CD4-positive, CD25-positive, alpha-beta regulatory T cell (primary cell): ENCODE data around the gene PIK3R5. TPM values are rescaled to one million over a fixed set of nuclear protein-coding genes. Genes with fewer than 3 reads are reported as not detected.

Source experiments
- ATAC-seq, 2 donors: fragments of 150-1000 bp; cut with Tn5 transposase; one replicate each; pipeline ENCODE4 v1.10.0; 2021; ENCODE audit warnings: low read depth in 2 of 2, moderate number of reproducible peaks in 2 of 2, moderate library complexity in 1 of 2
- DNase-seq, 3 donors: peaks; one replicate each; pipeline versions ENCODE4 v3.0.0 to v3.0.0-alpha.2; 2012 to 2022; ENCODE audit warnings: mixed read lengths in 1 of 3
- H3K27ac ChIP-seq: one replicate; pipeline ENCODE4 v1.7.0; 2013; ENCODE audit warnings: mild to moderate bottlenecking, low read length; ENCODE audit not compliant: insufficient read depth, poor library complexity, severe bottlenecking
- H3K27me3 ChIP-seq: one replicate; pipeline ENCODE4 v1.7.0; 2013; ENCODE audit warnings: low read length; ENCODE audit not compliant: control insufficient read depth, insufficient read depth
- H3K36me3 ChIP-seq: one replicate; pipeline ENCODE4 v1.7.0; 2013; ENCODE audit warnings: mild to moderate bottlenecking, low read length, moderate library complexity; ENCODE audit not compliant: control insufficient read depth, insufficient read depth
- H3K4me1 ChIP-seq: 2 replicates; pipeline ENCODE4 v1.7.0; 2013; ENCODE audit warnings: mild to moderate bottlenecking, low read length; ENCODE audit not compliant: insufficient read depth, control insufficient read depth, poor library complexity, severe bottlenecking
- H3K4me3 ChIP-seq: one replicate; pipeline ENCODE4 v1.7.0; 2013; ENCODE audit warnings: low read depth, mild to moderate bottlenecking, low read length, moderate library complexity
- H3K9me3 ChIP-seq, 2 experiments: 1 replicate in 1 of 2; 2 replicates in 1 of 2; pipeline ENCODE4 v1.7.0; 2013; ENCODE audit warnings: low read length in 2 of 2, mild to moderate bottlenecking in 1 of 2, moderate library complexity in 1 of 2; ENCODE audit not compliant: control insufficient read depth in 2 of 2
- H3K27ac Mint-ChIP-seq, 3 donors: one replicate each; pipeline ENCODE4 v1.8.0; 2020 to 2022; ENCODE audit warnings: mild to moderate bottlenecking in 3 of 3, mixed read lengths in 3 of 3, moderate library complexity in 2 of 3
- H3K27me3 Mint-ChIP-seq: one replicate; pipeline ENCODE4 v1.8.0; 2022; ENCODE audit warnings: mild to moderate bottlenecking, mixed read lengths
- H3K36me3 Mint-ChIP-seq: one replicate; pipeline ENCODE4 v1.8.0; 2020; ENCODE audit warnings: mixed read lengths
- H3K4me1 Mint-ChIP-seq, 4 donors: one replicate each; pipeline ENCODE4 v1.8.0; 2020 to 2022; ENCODE audit warnings: mixed read lengths in 4 of 4, mild to moderate bottlenecking in 1 of 4
- H3K4me3 Mint-ChIP-seq, 4 donors: one replicate each; pipeline ENCODE4 v1.8.0; 2020 to 2022; ENCODE audit warnings: mild to moderate bottlenecking in 4 of 4, mixed read lengths in 4 of 4, moderate library complexity in 3 of 4
- H3K9me3 Mint-ChIP-seq, 7 donors: one replicate each; pipeline ENCODE4 v1.8.0; 2020 to 2022; ENCODE audit warnings: mixed read lengths in 7 of 7, mild to moderate bottlenecking in 3 of 7, moderate library complexity in 2 of 7
- polyA plus RNA-seq, 4 donors: library from polyadenylated mRNA; unstranded; fragments of 300-500 nt; fragmentation: Illumina TruSeq; gene quantifications; one replicate each; pipeline ENCODE4 v1.2.3, GENCODE V29; 2021
- total RNA-seq: library from RNA; stranded (reverse); gene quantifications from one replicate; pipeline ENCODE4 v1.2.3, GENCODE V29; 2022

PIK3R5 gene
- total and polyA plus RNA-seq, 5 donors from 2014 or later, result 34.8 to 275 (median 37.5) TPM

DNA sequence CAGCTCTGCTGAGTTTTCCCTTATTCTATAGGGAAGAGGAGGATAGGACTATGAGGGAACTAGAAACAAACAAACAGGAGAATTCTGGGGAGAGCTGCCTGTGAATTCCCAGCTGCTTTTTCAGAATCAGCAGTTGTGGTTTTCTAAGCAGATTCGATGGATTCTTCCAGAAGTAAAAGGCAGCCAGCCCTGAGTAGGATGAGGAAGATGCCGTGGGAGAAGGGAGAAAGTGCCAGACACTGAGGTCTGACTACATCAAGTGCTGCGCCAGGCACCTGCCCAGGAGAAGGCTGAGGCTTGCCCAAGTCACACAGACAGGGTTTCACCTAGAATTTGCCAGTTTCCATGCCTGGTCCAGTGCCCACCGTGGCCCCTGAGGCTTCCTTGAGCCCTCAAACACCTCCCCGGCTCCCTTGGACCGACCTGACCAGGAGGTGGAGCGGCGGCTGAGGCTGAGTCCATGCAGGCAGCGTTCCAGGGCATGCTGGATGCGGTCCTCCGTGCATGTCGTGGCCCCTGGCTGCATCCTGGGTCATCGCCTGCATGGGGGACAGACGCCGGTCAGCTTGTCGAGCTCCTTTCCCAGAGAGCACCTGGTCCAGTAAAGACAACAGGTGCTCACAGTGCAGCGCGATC lies 54.4 kb downstream of the PIK3R5 start:
- ATAC-seq (no peak), DNase-seq (no peak)
- H3K4me1 Mint-ChIP-seq, result peaks cover 5 to 33% (median 21%) of the 10 kb centered on the region in 4 donors
- Histone ChIP-seq H3K4me3 (no peak overlapping the region), H3K4me1 (no peaks in the 10 kb centered on the region), H3K27ac (no peak overlapping the region), H3K27me3 (no peaks in the 10 kb centered on the region), H3K9me3 (no peaks in the 10 kb centered on the region), H3K36me3 (peaks cover 87% of the 10 kb centered on the region)
- H3K27me3 Mint-ChIP-seq, result no peaks in the 10 kb centered on the region
- peak overlapping the region in 1 of 4 donors; percentile 38 for H3K4me3 Mint-ChIP-seq
- H3K9me3 Mint-ChIP-seq, result no peaks in the 10 kb centered on the region
- peak overlapping the region; percentile 32 to 63 (median 52) for H3K27ac Mint-ChIP-seq
- peaks cover 35% of the 10 kb centered on the region for H3K36me3 Mint-ChIP-seq

GRCh38 chr17:8909586-8910270 lies 55.8 kb downstream of the PIK3R5 start:
- peak overlapping the region in 2 of 3 donors; percentile 10 to 23 for H3K27ac Mint-ChIP-seq
- H3K27me3 ChIP-seq, result no peaks in the 10 kb centered on the region
- H3K4me1 Mint-ChIP-seq, result peaks cover 5 to 27% (median 19%) of the 10 kb centered on the region in 4 donors
- H3K4me3 Mint-ChIP-seq, result no peak overlapping the region
- H3K4me3 ChIP-seq, result no peak overlapping the region
- H3K36me3 Mint-ChIP-seq, result peaks cover 45% of the 10 kb centered on the region
- ATAC-seq (no peak), DNase-seq (no peak)
- H3K9me3 ChIP-seq, result no peaks in the 10 kb centered on the region
- H3K9me3 Mint-ChIP-seq, result no peaks in the 10 kb centered on the region
- no peaks in the 10 kb centered on the region for H3K27me3 Mint-ChIP-seq
- peaks cover 88% of the 10 kb centered on the region for H3K36me3 ChIP-seq
- H3K4me1 ChIP-seq, result no peaks in the 10 kb centered on the region
- no peak overlapping the region for H3K27ac ChIP-seq

DNA sequence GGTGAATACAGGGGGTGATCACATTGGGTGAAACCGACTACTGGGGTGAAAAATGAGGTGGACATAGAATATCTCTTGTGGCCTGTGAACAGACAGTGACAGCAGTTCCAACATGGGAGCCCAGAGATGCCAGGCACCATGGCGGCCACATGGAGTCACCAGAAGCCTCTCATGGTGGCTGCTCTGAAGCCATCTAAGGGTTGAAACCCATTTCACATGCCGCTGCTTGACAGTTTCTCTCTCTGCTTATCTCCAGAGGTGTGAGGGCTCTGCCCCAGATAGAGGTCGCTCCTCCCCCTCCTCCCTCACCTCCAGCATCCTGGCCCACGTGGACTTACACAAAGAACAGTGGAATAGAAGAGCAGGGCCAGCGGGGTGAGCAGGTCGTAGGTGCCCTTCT lies 60.2 kb downstream of the PIK3R5 start:
- Histone ChIP-seq H3K9me3 (no peaks in the 10 kb centered on the region), H3K4me3 (no peak overlapping the region), H3K27me3 (no peaks in the 10 kb centered on the region), H3K27ac (no peak overlapping the region), H3K36me3 (peaks cover 80% of the 10 kb centered on the region), H3K4me1 (peaks cover 16% of the 10 kb centered on the region)
- ATAC-seq (no peak), DNase-seq (no peak)
- Mint-ChIP-seq H3K27me3 (no peaks in the 10 kb centered on the region), H3K27ac (peak overlapping the region in 1 of 3 donors; percentile 78), H3K4me3 (no peak overlapping the region), H3K4me1 (peaks cover 9 to 26% (median 22%) of the 10 kb centered on the region in 4 donors), H3K9me3 (no peaks in the 10 kb centered on the region), H3K36me3 (peaks cover 52% of the 10 kb centered on the region)

GRCh38 chr17:8904686-8905085 lies 60.8 kb downstream of the PIK3R5 start:
- Mint-ChIP-seq H3K9me3 (no peaks in the 10 kb centered on the region), H3K4me1 (peaks cover 13 to 32% (median 28%) of the 10 kb centered on the region in 4 donors), H3K27me3 (no peaks in the 10 kb centered on the region), H3K36me3 (peaks cover 57% of the 10 kb centered on the region), H3K4me3 (no peak overlapping the region), H3K27ac (peak overlapping the region in 2 of 3 donors; percentile 33 to 78)
- no peaks in the 10 kb centered on the region for H3K9me3 ChIP-seq
- ATAC-seq (no peak), DNase-seq (no peak)
- H3K4me1 ChIP-seq, result peaks cover 23% of the 10 kb centered on the region
- no peak overlapping the region for H3K27ac ChIP-seq
- H3K36me3 ChIP-seq, result peaks cover 78% of the 10 kb centered on the region
- no peaks in the 10 kb centered on the region for H3K27me3 ChIP-seq
- H3K4me3 ChIP-seq, result no peak overlapping the region

- Histone ChIP-seq H3K36me3 (peaks cover 75% of the 10 kb centered on the region), H3K4me3 (no peak overlapping the region), H3K4me1 (peaks cover 28% of the 10 kb centered on the region), H3K9me3 (no peaks in the 10 kb centered on the region), H3K27ac (no peak overlapping the region), H3K27me3 (no peaks in the 10 kb centered on the region)
- Mint-ChIP-seq H3K4me3 (no peak overlapping the region), H3K9me3 (no peaks in the 10 kb centered on the region), H3K4me1 (peaks cover 13 to 37% (median 31%) of the 10 kb centered on the region in 4 donors), H3K27me3 (no peaks in the 10 kb centered on the region), H3K27ac (peak overlapping the region in 2 of 3 donors; percentile 17 to 65), H3K36me3 (peaks cover 59% of the 10 kb centered on the region)
- no peak for DNase-seq
- ATAC-seq, result no peak
These were observed 61.3 kb downstream of the PIK3R5 start for GRCh38 chr17:8904201-8904600.

GRCh38 chr17:8900626-8901585 lies 64.6 kb downstream of the PIK3R5 start:
- Histone ChIP-seq H3K4me1 (peaks cover 60% of the 10 kb centered on the region), H3K9me3 (no peaks in the 10 kb centered on the region), H3K36me3 (peaks cover 66% of the 10 kb centered on the region), H3K27ac (peak overlapping the region; percentile 92), H3K27me3 (no peaks in the 10 kb centered on the region), H3K4me3 (no peak overlapping the region)
- Mint-ChIP-seq H3K4me1 (peaks cover 13 to 68% (median 58%) of the 10 kb centered on the region in 4 donors), H3K9me3 (peaks cover 0 to 3% (median 0%) of the 10 kb centered on the region in 7 donors), H3K27me3 (no peaks in the 10 kb centered on the region), H3K36me3 (peaks cover 67% of the 10 kb centered on the region), H3K27ac (peak overlapping the region; percentile 87 to 98 (median 95)), H3K4me3 (peak overlapping the region in 3 of 4 donors; percentile 17 to 85 (median 75))
- no peak for ATAC-seq
- peak in 1 of 3 donors; percentile 26 for DNase-seq

GRCh38 chr17:8900207-8900606 lies 65.3 kb downstream of the PIK3R5 start:
- Mint-ChIP-seq H3K27ac (peak overlapping the region; percentile 60 to 98 (median 95)), H3K36me3 (peaks cover 68% of the 10 kb centered on the region)

More at GRCh38 chr17:8900207-8900606, 65.3 kb downstream of the PIK3R5 start:
- H3K4me1 Mint-ChIP-seq, result peaks cover 14 to 72% (median 64%) of the 10 kb centered on the region in 4 donors
- Histone ChIP-seq H3K4me1 (peaks cover 67% of the 10 kb centered on the region), H3K4me3 (no peak overlapping the region), H3K27ac (peak overlapping the region; percentile 92), H3K27me3 (no peaks in the 10 kb centered on the region), H3K36me3 (peaks cover 67% of the 10 kb centered on the region), H3K9me3 (no peaks in the 10 kb centered on the region)
- ATAC-seq, result no peak
- no peak for DNase-seq
- peak overlapping the region in 3 of 4 donors; percentile 70 to 85 (median 75) for H3K4me3 Mint-ChIP-seq
- peaks cover 0 to 3% (median 0%) of the 10 kb centered on the region in 7 donors for H3K9me3 Mint-ChIP-seq
- H3K27me3 Mint-ChIP-seq, result no peaks in the 10 kb centered on the region
